Gastroesophageal sphincter (tissue), 4 donors: ENCODE measurements around the gene SLC28A1. TPM values are rescaled to one million over a fixed set of nuclear protein-coding genes. Genes with fewer than 3 reads are reported as not detected.

Experiments
- ATAC-seq: fragments of 150-250 bp; one replicate; pipeline ENCODE4 v1.9.1; 2016; ENCODE audit warnings: mild to moderate bottlenecking, moderate library complexity
- H3K27ac ChIP-seq, 4 donors: fragments of 200-600 bp; sonication (generic) in 3 of 4; 1 replicate in 3 of 4; 2 replicates in 1 of 4; pipeline ENCODE4 v1.5.1; 2016 to 2019
- H3K27me3 ChIP-seq: fragments of 200-600 bp; sonication (generic); one replicate; pipeline ENCODE4 v1.5.1; 2019
- H3K36me3 ChIP-seq, 2 donors: fragments of 200-600 bp; sonication (generic); one replicate each; pipeline ENCODE4 v1.5.1; 2019; ENCODE audit warnings: control low read depth in 1 of 2
- H3K4me1 ChIP-seq, 3 donors: fragments of 200-600 bp; sonication (generic); 1 replicate in 2 of 3; 2 replicates in 1 of 3; pipeline ENCODE4 v1.5.1; 2016 to 2019; ENCODE audit warnings: control low read depth in 2 of 3
- H3K4me3 ChIP-seq, 2 donors: fragments of 200-600 bp; sonication (generic); one replicate each; pipeline ENCODE4 v1.5.1; 2019; ENCODE audit warnings: mild to moderate bottlenecking in 1 of 2, moderate library complexity in 1 of 2
- H3K9me3 ChIP-seq, 3 donors: fragments of 200-600 bp; sonication (generic); one replicate each; pipeline ENCODE4 v1.5.1; 2017 to 2019; ENCODE audit warnings: control low read depth in 2 of 3
- EP300 ChIP-seq: sonication (generic); formaldehyde crosslinking; IDR thresholded peaks from one replicate; pipeline ENCODE4 v1.6.1; 2017; ENCODE audit warnings: antibody characterized with exemption, mild to moderate bottlenecking
- POLR2A ChIP-seq, 2 donors: fragments of 450-650 bp; IDR thresholded peaks; one replicate each; pipeline ENCODE4 v1.6.1; 2017; ENCODE audit warnings: antibody characterized with exemption in 2 of 2, mild to moderate bottlenecking in 2 of 2, moderate library complexity in 1 of 2
- POLR2AphosphoS5 ChIP-seq: sonication (generic); formaldehyde crosslinking; IDR thresholded peaks from one replicate; pipeline ENCODE4 v1.6.1; 2017; ENCODE audit warnings: antibody characterized with exemption
- WGBS, 2 donors: methylation state at CpG; one replicate each; pipeline ENCODE4 v1.1.5; 2018; ENCODE audit warnings: low coverage in 1 of 2; 5-methylcytosine and 5-hydroxymethylcytosine counted together
- total RNA-seq, 4 donors: library from RNA; depleted of rRNA; stranded (reverse); fragments of >200 nt; gene quantifications; one replicate each; pipeline ENCODE4 v1.1.0, GENCODE V29; 2016
- TF ChIP-seq, protein P1 (sequence below), 4 experiments: fragments of 200-600 bp in 2 of 4; fragments of 450-650 bp in 2 of 4; sonication (generic) in 1 of 4; IDR thresholded peaks; one replicate each; pipeline ENCODE4 v1.5.1; 2017 to 2019; ENCODE audit warnings: antibody characterized with exemption in 4 of 4, mild to moderate bottlenecking in 2 of 4, moderate library complexity in 2 of 4

Gene SLC28A1
- total RNA-seq, 4 donors from 2014 or later, result not detected

DNA sequence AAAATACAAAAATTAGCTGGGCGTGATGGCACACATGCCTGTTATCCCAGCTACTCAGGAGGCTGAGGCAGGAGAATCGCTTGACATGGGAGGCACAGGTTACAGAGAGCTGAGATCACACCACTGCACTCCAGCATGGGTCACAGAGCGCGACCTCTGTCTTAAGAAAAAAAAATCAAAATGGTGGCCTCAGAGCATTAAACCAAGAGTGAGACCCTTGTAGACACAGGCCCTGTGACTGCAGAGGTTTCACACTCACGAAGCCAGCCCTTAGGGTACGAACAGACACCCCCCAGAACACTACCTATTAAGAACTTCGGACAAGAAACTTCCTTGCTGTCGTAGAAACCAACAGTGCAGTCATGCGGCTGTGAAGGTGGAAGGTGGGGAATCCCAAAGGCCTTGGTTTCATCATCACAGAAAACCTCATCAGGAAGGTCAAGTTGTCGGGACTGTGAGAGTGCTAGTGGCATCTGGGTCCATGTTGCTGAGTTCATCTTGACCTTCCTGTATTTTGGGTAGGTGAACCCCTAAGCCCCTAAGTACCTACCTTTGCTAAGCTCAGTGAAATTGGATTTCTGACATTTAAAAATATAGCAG is 92.4 kb downstream of the SLC28A1 start:
- Histone ChIP-seq H3K4me1 (peaks cover 0 to 12% (median 4%) of the 10 kb centered on the region in 3 donors), H3K4me3 (no peak overlapping the region), H3K27ac (no peak overlapping the region), H3K36me3 (no peaks in the 10 kb centered on the region), H3K27me3 (no peaks in the 10 kb centered on the region), H3K9me3 (no peaks in the 10 kb centered on the region)
- no peak for TF ChIP-seq POLR2AphosphoS5
- no peak for TF ChIP-seq EP300
- TF ChIP-seq, protein P1, sequence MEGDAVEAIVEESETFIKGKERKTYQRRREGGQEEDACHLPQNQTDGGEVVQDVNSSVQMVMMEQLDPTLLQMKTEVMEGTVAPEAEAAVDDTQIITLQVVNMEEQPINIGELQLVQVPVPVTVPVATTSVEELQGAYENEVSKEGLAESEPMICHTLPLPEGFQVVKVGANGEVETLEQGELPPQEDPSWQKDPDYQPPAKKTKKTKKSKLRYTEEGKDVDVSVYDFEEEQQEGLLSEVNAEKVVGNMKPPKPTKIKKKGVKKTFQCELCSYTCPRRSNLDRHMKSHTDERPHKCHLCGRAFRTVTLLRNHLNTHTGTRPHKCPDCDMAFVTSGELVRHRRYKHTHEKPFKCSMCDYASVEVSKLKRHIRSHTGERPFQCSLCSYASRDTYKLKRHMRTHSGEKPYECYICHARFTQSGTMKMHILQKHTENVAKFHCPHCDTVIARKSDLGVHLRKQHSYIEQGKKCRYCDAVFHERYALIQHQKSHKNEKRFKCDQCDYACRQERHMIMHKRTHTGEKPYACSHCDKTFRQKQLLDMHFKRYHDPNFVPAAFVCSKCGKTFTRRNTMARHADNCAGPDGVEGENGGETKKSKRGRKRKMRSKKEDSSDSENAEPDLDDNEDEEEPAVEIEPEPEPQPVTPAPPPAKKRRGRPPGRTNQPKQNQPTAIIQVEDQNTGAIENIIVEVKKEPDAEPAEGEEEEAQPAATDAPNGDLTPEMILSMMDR (IDR thresholded peaks at IDR 0.05), result no peak
- TF ChIP-seq POLR2A (IDR thresholded peaks at IDR 0.05), result no peak
- WGBS, 2 donors, result 60 to 97% methylated on average over 2 to 10 of the region's 10 CpGs
- no peak for ATAC-seq

DNA sequence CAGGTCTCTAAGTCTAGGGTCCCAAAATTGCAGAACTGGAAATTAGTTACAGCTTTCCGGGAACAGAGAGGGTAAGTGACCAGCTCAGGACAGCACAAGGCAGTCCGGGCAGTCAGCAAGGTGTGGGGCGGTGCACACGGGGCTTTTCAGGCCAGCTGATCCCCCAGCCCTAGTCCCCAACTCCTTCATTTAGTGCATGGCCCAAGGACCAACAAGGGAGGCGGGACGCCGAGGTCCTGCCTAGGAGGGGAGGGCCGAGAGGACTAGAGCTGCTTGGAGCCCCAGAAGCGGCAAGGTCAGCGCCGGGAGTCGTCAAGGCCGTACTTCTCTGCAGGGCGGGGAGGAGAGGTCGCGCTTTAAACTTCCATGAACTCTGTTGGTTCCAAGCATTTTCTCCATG is 95.2 kb downstream of the SLC28A1 start:
- no peak for ATAC-seq

DNA sequence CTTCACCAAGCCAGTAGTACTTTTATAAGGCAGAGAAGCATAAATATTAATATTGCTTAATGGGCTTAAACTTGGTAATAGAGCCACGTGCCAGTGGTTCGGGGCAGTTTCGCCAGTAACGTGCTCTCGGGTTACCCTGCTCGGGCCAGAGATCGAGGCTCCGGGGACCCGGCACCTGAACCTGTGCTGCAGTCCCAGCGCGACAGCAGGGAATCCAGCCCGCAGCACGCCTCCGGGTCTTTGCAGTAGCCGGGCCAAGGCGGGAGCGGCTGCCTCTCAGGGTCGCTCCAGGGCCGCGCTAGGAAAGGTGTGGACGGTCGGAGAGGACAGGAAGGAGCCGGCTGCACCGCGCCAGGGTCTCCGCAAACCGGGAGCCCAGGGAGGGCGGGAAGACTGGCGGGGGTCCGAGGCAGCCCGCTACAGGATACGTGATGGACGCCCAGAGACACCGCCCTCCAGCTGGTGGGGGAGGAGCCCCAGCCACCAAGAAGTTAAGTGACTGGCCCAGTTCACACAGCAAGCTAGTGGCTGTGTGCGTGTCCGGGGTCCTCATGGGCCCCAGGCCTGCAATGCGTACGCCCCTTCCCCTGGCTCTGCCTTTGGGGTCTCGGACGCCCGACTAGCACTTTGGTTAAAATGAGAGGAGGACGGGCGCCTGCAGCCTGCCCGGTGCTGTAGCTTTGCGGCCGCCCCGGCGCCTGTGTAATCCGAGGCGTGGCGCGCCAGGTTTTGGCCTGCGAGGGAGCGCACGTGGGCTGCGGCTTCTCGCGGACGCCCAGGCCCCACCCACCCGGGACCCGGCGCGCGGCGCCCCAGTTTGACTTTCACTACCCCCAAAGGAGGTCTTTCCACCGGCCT is 96.0 kb downstream of the SLC28A1 start:
- Histone ChIP-seq H3K4me1 (peaks cover 0 to 41% (median 4%) of the 10 kb centered on the region in 3 donors), H3K9me3 (no peaks in the 10 kb centered on the region), H3K36me3 (no peaks in the 10 kb centered on the region), H3K27ac (peak overlapping the region; percentile 72 to 96 (median 94)), H3K4me3 (peak overlapping the region; percentile 58 to 97), H3K27me3 (no peaks in the 10 kb centered on the region)
- TF ChIP-seq POLR2A (IDR thresholded peaks at IDR 0.05), result peak in 1 of 2 donors; percentile 28
- TF ChIP-seq POLR2AphosphoS5, result peak; percentile 25
- TF ChIP-seq EP300, result no peak
- TF ChIP-seq, protein P1 (IDR thresholded peaks at IDR 0.05), result no peak
- ATAC-seq, result peak; percentile 79
- WGBS, 2 donors, result 0% methylated on average over 1 to 2 of the region's 66 CpGs

More for the DNA sequence above, 95.2 kb downstream of the SLC28A1 start:
- Histone ChIP-seq H3K4me1 (peaks cover 0 to 34% (median 4%) of the 10 kb centered on the region in 3 donors), H3K9me3 (no peaks in the 10 kb centered on the region), H3K4me3 (peak overlapping the region in 1 of 2 donors; percentile 97), H3K27ac (peak overlapping the region in 2 of 4 donors; percentile 94 to 95), H3K36me3 (no peaks in the 10 kb centered on the region), H3K27me3 (no peaks in the 10 kb centered on the region)
- 30% methylated on average over 6 of the region's 16 CpGs; no CpG with 5 or more reads in 1 of the 2 donors for WGBS, 2 donors
- TF ChIP-seq EP300, result no peak
- no peak for TF ChIP-seq POLR2AphosphoS5
- TF ChIP-seq, protein P1 (IDR thresholded peaks at IDR 0.05), result no peak
- TF ChIP-seq POLR2A (IDR thresholded peaks at IDR 0.05), result no peak

DNA sequence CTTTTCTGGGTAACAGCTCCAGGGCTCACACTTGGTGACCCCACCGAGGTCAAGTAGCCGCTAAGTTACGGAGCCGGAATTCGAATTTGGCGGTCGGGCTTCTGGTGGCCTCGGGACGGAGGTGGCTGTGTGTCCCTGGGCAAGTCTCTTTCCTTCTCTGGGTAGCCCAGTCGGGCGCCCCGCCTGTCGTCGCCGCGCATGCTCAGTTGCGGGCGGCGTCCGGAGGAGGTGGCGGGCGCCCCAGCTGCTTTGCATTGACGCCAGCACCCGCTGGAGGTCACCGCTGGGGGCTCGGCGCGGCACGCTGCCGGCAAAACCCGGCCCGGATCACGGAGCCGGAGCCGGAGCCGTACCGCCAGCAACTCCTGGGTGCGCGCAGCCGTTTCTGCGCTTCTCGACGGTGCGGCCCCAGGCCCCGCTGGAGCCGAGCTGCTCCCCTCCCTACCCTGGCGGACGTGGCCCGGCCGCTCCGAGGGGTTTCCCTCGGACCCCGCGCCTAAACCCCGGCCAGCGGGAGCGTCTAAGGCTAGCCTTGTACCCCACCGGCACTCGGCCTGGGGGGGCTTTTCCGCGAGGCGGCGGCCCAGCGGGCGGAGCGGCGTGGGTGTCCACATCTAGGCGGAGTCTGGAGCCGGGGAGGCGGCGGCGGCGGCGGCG is 96.7 kb downstream of the SLC28A1 start:
- no peaks in the 10 kb centered on the region for H3K36me3 ChIP-seq
- H3K4me3 ChIP-seq, result peak overlapping the region; percentile 58 to 97
- ATAC-seq, result peak; percentile 93
- H3K27ac ChIP-seq, result peak overlapping the region; percentile 72 to 96 (median 94)
- no peaks in the 10 kb centered on the region for H3K27me3 ChIP-seq
- peak in 1 of 2 donors; percentile 41 for TF ChIP-seq POLR2A (IDR thresholded peaks at IDR 0.05)
- TF ChIP-seq, protein P1 (IDR thresholded peaks at IDR 0.05), result peak in 2 of 4 experiments; percentile 69 to 80
- TF ChIP-seq POLR2AphosphoS5, result peak; percentile 76
- no peak for TF ChIP-seq EP300
- no CpG with 5 or more reads among the region's 75 CpGs for WGBS, 2 donors
- no peaks in the 10 kb centered on the region for H3K9me3 ChIP-seq
- H3K4me1 ChIP-seq, result peaks cover 0 to 49% (median 4%) of the 10 kb centered on the region in 3 donors
